Endothelial cell of umbilical vein (primary cell): ENCODE measurements around the gene SH3BP2. TPM values are rescaled to one million over a fixed set of nuclear protein-coding genes. Genes with fewer than 3 reads are reported as not detected.

Experiments used
- BruUV-seq: library from RNA; stranded (reverse); fragments of 400-500 nt; replicated peaks from 2 replicates; lab custom pipeline; 2021; lab: Mats Ljungman, UMichigan
- CTCF ChIA-PET: fragments of 300-600, 350-600 bp; sonication (Branson Sonifier 250); formaldehyde crosslinking; loops from one replicate; lab custom pipeline; 2021; ENCODE audit warnings: antibody characterized with exemption, inconsistent platforms; lab: Charles Lee
- POLR2A ChIA-PET: fragments of 300-600, 350-600 bp; sonication (Branson Sonifier 250); formaldehyde crosslinking; loops from one replicate; lab custom pipeline; 2021; ENCODE audit warnings: antibody characterized with exemption, inconsistent platforms; lab: Charles Lee
- DNase-seq: peaks from one replicate; pipeline ENCODE4 v3.0.0-alpha.2; 2011; ENCODE audit warnings: low read depth, low spot score
- FAIRE-seq: peaks from 2 replicates; lab custom pipeline; 2011; peaks lifted over from hg19 to GRCh38; lab: Jason Lieb, UNC
- H2AFZ ChIP-seq: 2 replicates; pipeline ENCODE4 v1.6.0; 2012; ENCODE audit warnings: low read depth, low read length, control low read depth, inconsistent platforms
- H3K27ac ChIP-seq: 2 replicates; pipeline ENCODE4 v1.5.1; 2011; ENCODE audit warnings: low read depth, mild to moderate bottlenecking, control low read depth, low read length, moderate library complexity; ENCODE audit not compliant: insufficient read depth
- H3K27me3 ChIP-seq, 2 experiments: 2 replicates each; pipeline versions ENCODE4 v1.6.0 to v1.6.1; 2011; ENCODE audit warnings: low read length in 2 of 2, mixed read lengths in 1 of 2; ENCODE audit not compliant: control insufficient read depth in 2 of 2, insufficient read depth in 2 of 2
- H3K36me3 ChIP-seq, 2 experiments: 2 replicates in 1 of 2; 3 replicates in 1 of 2; pipeline ENCODE4 v1.5.1; 2011; ENCODE audit warnings: low read length in 2 of 2, mild to moderate bottlenecking in 1 of 2, moderate library complexity in 1 of 2; ENCODE audit not compliant: control insufficient read depth in 2 of 2, insufficient read depth in 2 of 2; ENCODE audit errors: extremely low read depth in 1 of 2
- H3K4me1 ChIP-seq: 3 replicates; pipeline ENCODE4 v1.5.1; 2011; ENCODE audit warnings: mild to moderate bottlenecking, low read length; ENCODE audit not compliant: control insufficient read depth, insufficient read depth; ENCODE audit errors: extremely low read depth
- H3K4me2 ChIP-seq: 2 replicates; pipeline ENCODE4 v1.6.1; 2011; ENCODE audit warnings: low read length, control low read depth, mixed read lengths; ENCODE audit not compliant: insufficient read depth
- H3K4me3 ChIP-seq, 3 experiments: fragments of 200-600 bp in 1 of 3; sonication (generic), shearing (Covaris generic) in 1 of 3; replicated peaks in 1 of 3; 2 replicates each; pipeline ENCODE4 v1.5.1; 2011 to 2016; ENCODE audit warnings: control low read depth in 3 of 3, low read length in 3 of 3, mild to moderate bottlenecking in 2 of 3, inconsistent platforms in 1 of 3, low read depth in 1 of 3, moderate library complexity in 1 of 3; ENCODE audit not compliant: insufficient read depth in 1 of 3
- H3K79me2 ChIP-seq: 2 replicates; pipeline ENCODE4 v1.6.0; 2012; ENCODE audit warnings: low read length, inconsistent platforms; ENCODE audit not compliant: control insufficient read depth, insufficient read depth
- H3K9ac ChIP-seq: replicated peaks from 2 replicates; pipeline ENCODE3; 2011; ENCODE audit warnings: low read length, control low read depth; ENCODE audit not compliant: insufficient read depth; ENCODE audit errors: extremely low read depth
- H3K9me1 ChIP-seq: replicated peaks from 3 replicates; pipeline ENCODE4 v1.6.0; 2011; ENCODE audit warnings: mild to moderate bottlenecking, low read length; ENCODE audit not compliant: control insufficient read depth, insufficient read depth; ENCODE audit errors: extremely low read depth
- H3K9me3 ChIP-seq: replicated peaks from 2 replicates; pipeline ENCODE4 v1.5.1; 2012; ENCODE audit warnings: low read length, inconsistent platforms; ENCODE audit not compliant: control insufficient read depth, insufficient read depth
- H4K20me1 ChIP-seq: replicated peaks from 2 replicates; pipeline ENCODE3; 2011; ENCODE audit warnings: mild to moderate bottlenecking, low read length; ENCODE audit not compliant: control insufficient read depth, insufficient read depth; ENCODE audit errors: extremely low read depth
- CTCF ChIP-seq, 2 donors: IDR thresholded peaks; 1 replicate in 1 of 2; 2 replicates in 1 of 2; pipeline ENCODE4 v1.5.1; 2011; ENCODE audit warnings: low read length in 2 of 2, mild to moderate bottlenecking in 2 of 2, moderate library complexity in 2 of 2, control low read depth in 1 of 2, inconsistent platforms in 1 of 2, low read depth in 1 of 2; ENCODE audit not compliant: insufficient read depth in 1 of 2; ENCODE audit errors: extremely low read depth in 1 of 2
- FOS ChIP-seq: IDR thresholded peaks from 2 replicates; pipeline ENCODE4 v1.6.1; 2011; ENCODE audit warnings: mild to moderate bottlenecking, low read length, moderate library complexity, borderline replicate concordance; ENCODE audit not compliant: insufficient read depth
- GATA2 ChIP-seq: IDR thresholded peaks from 2 replicates; pipeline ENCODE4 v1.7.0; 2011; ENCODE audit warnings: low read depth, mild to moderate bottlenecking, moderate library complexity, mixed read lengths, low read length; ENCODE audit not compliant: insufficient read length, insufficient read depth
- MYC ChIP-seq: IDR thresholded peaks from one replicate; pipeline ENCODE4 v1.6.1; 2011; ENCODE audit warnings: mild to moderate bottlenecking, low read depth, low read length
- POLR2A ChIP-seq: IDR thresholded peaks from 2 replicates; pipeline ENCODE4 v1.6.1; 2012; ENCODE audit warnings: low read depth, mild to moderate bottlenecking, control low read depth, low read length
- POLR2AphosphoS5 ChIP-seq: IDR thresholded peaks from 2 replicates; pipeline ENCODE4 v1.6.1; 2012; ENCODE audit warnings: low read depth, mild to moderate bottlenecking, control low read depth, low read length, moderate library complexity; ENCODE audit not compliant: insufficient read depth
- dilution Hi-C: fragments of 300-500 bp; cut with MboI; formaldehyde crosslinking; loops from one replicate; pipeline ENCODE4 v1.15.0; 2019; ENCODE audit warnings: low sequenced_read_pairs; ENCODE audit not compliant: extremely low pct_ligation_motif_present
- intact Hi-C: fragments of 100-400 bp; cut with micrococcal nuclease; formaldehyde crosslinking; loops from one replicate; pipeline ENCODE4 v1.10.0; 2022
- polyA plus RNA-seq, 4 experiments: library from polyadenylated mRNA; depleted of rRNA in 3 of 4; stranded (reverse) in 3 of 4; unstranded in 1 of 4; fragments of >200 nt; gene quantifications; 2 replicates each; pipeline versions ENCODE4 v1.2.1 to v1.2.3, GENCODE V29; 2011 to 2012; ENCODE audit warnings: missing spikeins in 1 of 4
- total RNA-seq: library from RNA; stranded (reverse); gene quantifications from 2 replicates; pipeline ENCODE4 v1.2.3, GENCODE V29; 2021

SH3BP2 gene
- total and polyA plus RNA-seq, 2 donors (not counting 3 experiments of a cell fraction or from before 2014, with no cell fraction given): 69.2 to 73.9 TPM

- H3K4me1 ChIP-seq: peaks cover 9% of the 10 kb centered on the region
- peak; percentile 75 for DNase-seq
- peak within 1 kb of the TSS; percentile 45 for H3K27ac ChIP-seq
- intact Hi-C loops (loop anchor here (2.0 to 5.0 kb wide), 2 partner anchors 179 to 219 kb away; partner anchors contain the start of gene FAM193A), dilution Hi-C loops (no loop called here)
- H3K4me2 ChIP-seq: peak within 1 kb of the TSS; percentile 65
- peaks cover 36% of the 10 kb centered on the region for H3K79me2 ChIP-seq
- FAIRE-seq: peak; percentile 62
- peak within 1 kb of the TSS; percentile 89 for H2AFZ ChIP-seq
- no peaks in the 10 kb centered on the region for H3K27me3 ChIP-seq
- CTCF ChIA-PET: interaction anchor here (0.8 to 1.4 kb wide), 8 partner anchors 8 to 285 kb away, joined by 3 to 8 read pairs (median 3); partner anchors contain the start of gene GRK4
- POLR2A ChIA-PET: interaction anchor here (1.5 kb wide), 1 partner anchor 9 kb away, joined by 3 read pairs; no protein-coding TSS in a partner anchor
- no peaks in the 10 kb centered on the region for H4K20me1 ChIP-seq
- H3K36me3 ChIP-seq: peaks cover 0 to 3% of the 10 kb centered on the region in 2 experiments
- BruUV-seq: no TSS peak
- TF ChIP-seq CTCF (IDR thresholded peaks at IDR 0.05; ENCODE audit: extremely low read depth in 1 of 2, insufficient read depth in 1 of 2, low read depth in 1 of 2, low read length in 2 of 2): peak; percentile 26 to 39
- no peak for TF ChIP-seq MYC
- TF ChIP-seq FOS: no peak
- no peak for TF ChIP-seq GATA2
- peak; percentile 97 for TF ChIP-seq POLR2AphosphoS5
- peak; percentile 87 for TF ChIP-seq POLR2A
- no peaks in the 10 kb centered on the region for H3K9me1 ChIP-seq
- H3K4me3 ChIP-seq: peak within 1 kb of the TSS; percentile 63 to 78 (median 78)
- H3K9ac ChIP-seq: peak within 1 kb of the TSS; percentile 59
- H3K9me3 ChIP-seq: no peaks in the 10 kb centered on the region
Measured at GRCh38 chr4:2755821-2756690, 36.8 kb upstream of the SH3BP2 start, which contains the start of gene TNIP2. Gene TNIP2, minus strand, starts transcription at chr4:2756336. Its CDS starts 47 bp downstream, at chr4:2756289.
